Measurements from ENCODE around the gene MGME1. TPM values are rescaled to one million over a fixed set of nuclear protein-coding genes. Genes with fewer than 3 reads are reported as not detected.

MGME1 gene
- total and polyA plus RNA-seq, 2 of the 13 experiments (the other 11 are each of a cell fraction or from before 2014, with no cell fraction given): 36.7 to 66.6 TPM

GRCh38 chr20:17939622-17940223, 29.1 kb upstream of the MGME1 start (continued):
- 0 out of 2 replicates have a peak, but pooled peaks have one; percentile 72 for TF ChIP-seq ZBTB42 (CRISPR knock-in tag; IDR thresholded peaks at IDR 0.05)
- TF ChIP-seq FOXM1 (CRISPR knock-in tag; IDR thresholded peaks at IDR 0.05): peak; percentile 68
- TF ChIP-seq NR2F1 (CRISPR knock-in tag; IDR thresholded peaks at IDR 0.05): no peak
- 0 out of 2 replicates have a peak, but pooled peaks have one; percentile 36 for TF ChIP-seq HOXA9 (CRISPR knock-in tag; IDR thresholded peaks at IDR 0.05; ENCODE audit: borderline replicate concordance)
- TF ChIP-seq ZBTB14 (CRISPR knock-in tag; IDR thresholded peaks at IDR 0.05): no peak
- 0 out of 2 replicates have a peak, but pooled peaks have one; percentile 24 for TF ChIP-seq SRY (CRISPR knock-in tag; IDR thresholded peaks at IDR 0.05)
- no peak for TF ChIP-seq JDP2 (CRISPR knock-in tag; IDR thresholded peaks at IDR 0.05; ENCODE audit: borderline replicate concordance)
- 0 out of 2 replicates have a peak, but pooled peaks have one; percentile 42 for TF ChIP-seq ISL2 (CRISPR knock-in tag; IDR thresholded peaks at IDR 0.05)
- no peak for TF ChIP-seq IKZF4 (CRISPR knock-in tag; IDR thresholded peaks at IDR 0.05; ENCODE audit: borderline replicate concordance, low read depth, not compliant biosample characterization)
- no peak; the same call in 1 of the 2 replicates for TF ChIP-seq THAP7 (CRISPR knock-in tag; IDR thresholded peaks at IDR 0.05)
- 0 out of 2 replicates have a peak, but pooled peaks have one; percentile 7 for TF ChIP-seq HNF4A (CRISPR knock-in tag; IDR thresholded peaks at IDR 0.05)
- TF ChIP-seq ZNF296 (CRISPR knock-in tag; conservative IDR thresholded peaks at IDR 0.05): 0 out of 2 replicates have a peak, but pooled peaks have one; percentile 80
- TF ChIP-seq, protein P1, sequence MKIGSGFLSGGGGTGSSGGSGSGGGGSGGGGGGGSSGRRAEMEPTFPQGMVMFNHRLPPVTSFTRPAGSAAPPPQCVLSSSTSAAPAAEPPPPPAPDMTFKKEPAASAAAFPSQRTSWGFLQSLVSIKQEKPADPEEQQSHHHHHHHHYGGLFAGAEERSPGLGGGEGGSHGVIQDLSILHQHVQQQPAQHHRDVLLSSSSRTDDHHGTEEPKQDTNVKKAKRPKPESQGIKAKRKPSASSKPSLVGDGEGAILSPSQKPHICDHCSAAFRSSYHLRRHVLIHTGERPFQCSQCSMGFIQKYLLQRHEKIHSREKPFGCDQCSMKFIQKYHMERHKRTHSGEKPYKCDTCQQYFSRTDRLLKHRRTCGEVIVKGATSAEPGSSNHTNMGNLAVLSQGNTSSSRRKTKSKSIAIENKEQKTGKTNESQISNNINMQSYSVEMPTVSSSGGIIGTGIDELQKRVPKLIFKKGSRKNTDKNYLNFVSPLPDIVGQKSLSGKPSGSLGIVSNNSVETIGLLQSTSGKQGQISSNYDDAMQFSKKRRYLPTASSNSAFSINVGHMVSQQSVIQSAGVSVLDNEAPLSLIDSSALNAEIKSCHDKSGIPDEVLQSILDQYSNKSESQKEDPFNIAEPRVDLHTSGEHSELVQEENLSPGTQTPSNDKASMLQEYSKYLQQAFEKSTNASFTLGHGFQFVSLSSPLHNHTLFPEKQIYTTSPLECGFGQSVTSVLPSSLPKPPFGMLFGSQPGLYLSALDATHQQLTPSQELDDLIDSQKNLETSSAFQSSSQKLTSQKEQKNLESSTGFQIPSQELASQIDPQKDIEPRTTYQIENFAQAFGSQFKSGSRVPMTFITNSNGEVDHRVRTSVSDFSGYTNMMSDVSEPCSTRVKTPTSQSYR (CRISPR knock-in tag; IDR thresholded peaks at IDR 0.05; ENCODE audit: borderline replicate concordance): peak; percentile 59
- TF ChIP-seq ZNF34 (CRISPR knock-in tag; IDR thresholded peaks at IDR 0.05; ENCODE audit: borderline replicate concordance): no peak
- no peak for TF ChIP-seq ZNF101 (CRISPR knock-in tag; IDR thresholded peaks at IDR 0.05; ENCODE audit: borderline replicate concordance, low read depth)
- no peak for TF ChIP-seq ETV6 (CRISPR knock-in tag; conservative IDR thresholded peaks at IDR 0.05)
- TF ChIP-seq, protein P2, sequence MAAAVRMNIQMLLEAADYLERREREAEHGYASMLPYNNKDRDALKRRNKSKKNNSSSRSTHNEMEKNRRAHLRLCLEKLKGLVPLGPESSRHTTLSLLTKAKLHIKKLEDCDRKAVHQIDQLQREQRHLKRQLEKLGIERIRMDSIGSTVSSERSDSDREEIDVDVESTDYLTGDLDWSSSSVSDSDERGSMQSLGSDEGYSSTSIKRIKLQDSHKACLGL (CRISPR knock-in tag; IDR thresholded peaks at IDR 0.05): no peak
- no peak for TF ChIP-seq ZNF724P (CRISPR knock-in tag; IDR thresholded peaks at IDR 0.05; ENCODE audit: borderline replicate concordance)

Measured in HepG2 (cell line).